SK-N-SH (cell line): ENCODE results near the gene PPM1E.

Source experiments
- CHD2 ChIP-seq: fragments of 150-350 bp; IDR thresholded peaks from 2 replicates; pipeline ENCODE4 v1.6.1; 2018; ENCODE audit warnings: low read length; ENCODE audit not compliant: partially characterized antibody
- EP300 ChIP-seq, 2 experiments: IDR thresholded peaks; 2 replicates each; pipeline versions ENCODE4 v1.4.0 to v1.6.1; 2012; ENCODE audit warnings: borderline replicate concordance in 1 of 2, low read depth in 1 of 2, low read length in 1 of 2
- EZH2phosphoT487 ChIP-seq: fragments of 200-600 bp; sonication (generic); IDR thresholded peaks from 2 replicates; pipeline ENCODE4 v1.6.1; 2017; ENCODE audit warnings: low read depth, mixed run types, mild to moderate bottlenecking, antibody characterized with exemption, moderate library complexity, borderline replicate concordance
- FOXJ3 ChIP-seq: sonication (generic); formaldehyde crosslinking; IDR thresholded peaks from 2 replicates; pipeline ENCODE4 v1.5.1; 2020; ENCODE audit warnings: mild to moderate bottlenecking, missing genetic modification reagents
- NRF1 ChIP-seq: IDR thresholded peaks from 2 replicates; pipeline ENCODE4 v1.6.1; 2012; ENCODE audit warnings: low read depth, mild to moderate bottlenecking, low read length
- RCOR1 ChIP-seq: fragments of 150-350 bp; IDR thresholded peaks from 2 replicates; pipeline ENCODE4 v1.6.1; 2017; ENCODE audit warnings: antibody characterized with exemption, low read length
- SIN3A ChIP-seq: IDR thresholded peaks from 2 replicates; pipeline ENCODE4 v1.6.1; 2012; ENCODE audit warnings: low read depth, mild to moderate bottlenecking, low read length, moderate library complexity, borderline replicate concordance
- SMC3 ChIP-seq: IDR thresholded peaks from 2 replicates; pipeline ENCODE4 v1.6.1; 2012; ENCODE audit warnings: low read depth, low read length, improper control_type of control experiment
- TF ChIP-seq, protein P1 (sequence below): fragments of 200-600 bp; sonication (generic); IDR thresholded peaks from 2 replicates; pipeline ENCODE4 v1.6.1; 2017; ENCODE audit warnings: antibody characterized with exemption, mild to moderate bottlenecking, moderate library complexity

- no peak for TF ChIP-seq RCOR1
- no peak for TF ChIP-seq EP300 (IDR thresholded peaks at IDR 0.05; ENCODE audit: borderline replicate concordance in 1 of 2, low read depth in 1 of 2, low read length in 1 of 2)
- TF ChIP-seq EZH2phosphoT487 = no peak
- no peak for TF ChIP-seq SIN3A
- TF ChIP-seq NRF1 = no peak
- TF ChIP-seq, protein P1, sequence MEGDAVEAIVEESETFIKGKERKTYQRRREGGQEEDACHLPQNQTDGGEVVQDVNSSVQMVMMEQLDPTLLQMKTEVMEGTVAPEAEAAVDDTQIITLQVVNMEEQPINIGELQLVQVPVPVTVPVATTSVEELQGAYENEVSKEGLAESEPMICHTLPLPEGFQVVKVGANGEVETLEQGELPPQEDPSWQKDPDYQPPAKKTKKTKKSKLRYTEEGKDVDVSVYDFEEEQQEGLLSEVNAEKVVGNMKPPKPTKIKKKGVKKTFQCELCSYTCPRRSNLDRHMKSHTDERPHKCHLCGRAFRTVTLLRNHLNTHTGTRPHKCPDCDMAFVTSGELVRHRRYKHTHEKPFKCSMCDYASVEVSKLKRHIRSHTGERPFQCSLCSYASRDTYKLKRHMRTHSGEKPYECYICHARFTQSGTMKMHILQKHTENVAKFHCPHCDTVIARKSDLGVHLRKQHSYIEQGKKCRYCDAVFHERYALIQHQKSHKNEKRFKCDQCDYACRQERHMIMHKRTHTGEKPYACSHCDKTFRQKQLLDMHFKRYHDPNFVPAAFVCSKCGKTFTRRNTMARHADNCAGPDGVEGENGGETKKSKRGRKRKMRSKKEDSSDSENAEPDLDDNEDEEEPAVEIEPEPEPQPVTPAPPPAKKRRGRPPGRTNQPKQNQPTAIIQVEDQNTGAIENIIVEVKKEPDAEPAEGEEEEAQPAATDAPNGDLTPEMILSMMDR = no peak
- TF ChIP-seq FOXJ3 = no peak
- TF ChIP-seq CHD2 = no peak
- no peak for TF ChIP-seq SMC3
Measured at GRCh38 chr17:58813712-58814111, 58.1 kb downstream of the PPM1E start.
